GM12865 (cell line): ENCODE results near the gene SEPTIN5.

Source experiments
- DNase-seq: peaks from one replicate; pipeline ENCODE4 v3.0.0; 2010; ENCODE audit warnings: low read depth
- H3K4me3 ChIP-seq: 2 replicates; pipeline ENCODE4 v1.5.1; 2011; ENCODE audit warnings: mild to moderate bottlenecking, low read depth, low read length, control low read depth
- TF ChIP-seq, protein P1 (sequence below): IDR thresholded peaks from 2 replicates; pipeline ENCODE4 v1.5.1; 2011; ENCODE audit warnings: low read length, control low read depth, low read depth, inconsistent platforms; ENCODE audit not compliant: insufficient read depth; ENCODE audit errors: missing control alignments

The SEPTIN5 gene

DNA sequence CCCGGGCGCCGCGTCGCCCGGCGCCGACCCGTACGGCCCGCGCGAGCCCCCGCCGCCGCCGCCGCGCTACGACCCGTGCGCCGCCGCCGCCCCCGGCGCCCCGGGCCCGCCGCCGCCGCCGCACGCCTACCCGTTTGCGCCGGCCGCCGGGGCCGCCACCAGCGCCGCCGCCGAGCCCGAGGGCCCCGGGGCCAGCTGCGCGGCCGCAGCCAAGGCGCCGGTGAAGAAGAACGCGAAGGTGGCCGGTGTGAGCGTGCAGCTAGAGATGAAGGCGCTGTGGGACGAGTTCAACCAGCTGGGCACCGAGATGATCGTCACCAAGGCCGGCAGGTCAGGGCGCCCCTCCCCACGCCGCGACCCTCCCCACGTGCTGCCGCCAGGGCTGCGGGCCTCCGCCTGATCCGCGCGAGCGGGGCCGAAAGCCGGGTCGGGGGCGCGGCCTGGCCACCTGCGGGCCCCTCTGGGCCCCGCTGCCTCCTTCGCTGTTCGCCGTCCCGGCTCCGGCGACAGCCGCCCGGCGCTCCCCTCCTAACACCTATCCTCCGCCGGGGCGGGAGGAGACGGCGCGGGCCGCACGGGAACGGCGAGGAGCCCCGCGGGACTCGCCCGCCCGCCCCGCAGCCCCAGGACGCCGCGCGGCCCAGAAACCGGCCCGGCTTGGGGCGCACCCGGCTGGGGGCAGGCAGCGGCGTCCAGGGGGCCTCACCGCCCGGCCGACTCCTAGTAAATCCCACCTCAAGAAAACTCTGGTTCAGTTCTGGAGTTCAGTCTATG, 46.8 kb downstream of the SEPTIN5 start:
- no peak overlapping the region for H3K4me3 ChIP-seq
- TF ChIP-seq, protein P1, sequence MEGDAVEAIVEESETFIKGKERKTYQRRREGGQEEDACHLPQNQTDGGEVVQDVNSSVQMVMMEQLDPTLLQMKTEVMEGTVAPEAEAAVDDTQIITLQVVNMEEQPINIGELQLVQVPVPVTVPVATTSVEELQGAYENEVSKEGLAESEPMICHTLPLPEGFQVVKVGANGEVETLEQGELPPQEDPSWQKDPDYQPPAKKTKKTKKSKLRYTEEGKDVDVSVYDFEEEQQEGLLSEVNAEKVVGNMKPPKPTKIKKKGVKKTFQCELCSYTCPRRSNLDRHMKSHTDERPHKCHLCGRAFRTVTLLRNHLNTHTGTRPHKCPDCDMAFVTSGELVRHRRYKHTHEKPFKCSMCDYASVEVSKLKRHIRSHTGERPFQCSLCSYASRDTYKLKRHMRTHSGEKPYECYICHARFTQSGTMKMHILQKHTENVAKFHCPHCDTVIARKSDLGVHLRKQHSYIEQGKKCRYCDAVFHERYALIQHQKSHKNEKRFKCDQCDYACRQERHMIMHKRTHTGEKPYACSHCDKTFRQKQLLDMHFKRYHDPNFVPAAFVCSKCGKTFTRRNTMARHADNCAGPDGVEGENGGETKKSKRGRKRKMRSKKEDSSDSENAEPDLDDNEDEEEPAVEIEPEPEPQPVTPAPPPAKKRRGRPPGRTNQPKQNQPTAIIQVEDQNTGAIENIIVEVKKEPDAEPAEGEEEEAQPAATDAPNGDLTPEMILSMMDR = no peak
- no peak for DNase-seq

DNA sequence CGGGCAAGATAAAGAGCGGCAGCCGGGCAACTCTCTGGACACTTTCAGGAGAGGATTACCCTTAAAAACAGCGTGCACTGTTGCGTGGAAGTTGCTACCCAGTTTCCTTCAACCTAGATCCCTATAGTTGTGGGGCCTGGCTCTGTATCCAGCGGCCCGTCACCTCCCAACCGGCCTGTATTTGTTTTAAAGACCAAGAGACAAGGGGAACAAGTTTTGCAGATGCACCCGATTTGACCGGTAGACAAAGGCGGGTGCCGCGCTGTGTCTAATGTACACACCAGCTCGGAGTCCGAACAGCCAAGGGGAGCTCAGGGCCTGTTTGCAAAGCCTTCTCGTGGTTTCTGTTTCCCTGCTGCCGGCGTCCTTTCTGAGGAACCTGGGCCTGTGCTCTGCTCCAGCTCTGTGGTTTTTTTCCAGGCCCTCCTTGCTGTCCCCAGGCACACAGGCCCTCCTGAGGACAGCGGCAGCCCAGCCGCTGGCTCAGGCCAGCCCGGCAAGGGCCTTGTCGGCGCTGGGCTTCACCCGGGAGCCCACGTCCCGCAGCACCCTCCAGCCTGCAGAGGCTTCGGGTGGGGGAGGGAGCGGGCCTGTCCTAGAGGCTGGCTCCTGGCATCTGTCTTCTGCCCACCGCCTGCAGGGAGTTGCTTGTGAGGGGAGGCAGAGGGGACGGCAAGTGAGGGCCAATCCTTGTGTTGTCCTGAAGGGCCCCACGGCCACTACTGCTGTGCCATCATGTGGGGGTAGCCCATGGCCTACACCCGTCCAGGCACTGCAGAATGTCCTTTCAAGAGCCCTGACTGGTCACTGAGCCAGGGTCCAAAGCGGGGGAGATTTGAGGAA, 47.6 kb downstream of the SEPTIN5 start:
- TF ChIP-seq, protein P1 = no peak
- H3K4me3 ChIP-seq = no peak overlapping the region
- DNase-seq = no peak

DNA sequence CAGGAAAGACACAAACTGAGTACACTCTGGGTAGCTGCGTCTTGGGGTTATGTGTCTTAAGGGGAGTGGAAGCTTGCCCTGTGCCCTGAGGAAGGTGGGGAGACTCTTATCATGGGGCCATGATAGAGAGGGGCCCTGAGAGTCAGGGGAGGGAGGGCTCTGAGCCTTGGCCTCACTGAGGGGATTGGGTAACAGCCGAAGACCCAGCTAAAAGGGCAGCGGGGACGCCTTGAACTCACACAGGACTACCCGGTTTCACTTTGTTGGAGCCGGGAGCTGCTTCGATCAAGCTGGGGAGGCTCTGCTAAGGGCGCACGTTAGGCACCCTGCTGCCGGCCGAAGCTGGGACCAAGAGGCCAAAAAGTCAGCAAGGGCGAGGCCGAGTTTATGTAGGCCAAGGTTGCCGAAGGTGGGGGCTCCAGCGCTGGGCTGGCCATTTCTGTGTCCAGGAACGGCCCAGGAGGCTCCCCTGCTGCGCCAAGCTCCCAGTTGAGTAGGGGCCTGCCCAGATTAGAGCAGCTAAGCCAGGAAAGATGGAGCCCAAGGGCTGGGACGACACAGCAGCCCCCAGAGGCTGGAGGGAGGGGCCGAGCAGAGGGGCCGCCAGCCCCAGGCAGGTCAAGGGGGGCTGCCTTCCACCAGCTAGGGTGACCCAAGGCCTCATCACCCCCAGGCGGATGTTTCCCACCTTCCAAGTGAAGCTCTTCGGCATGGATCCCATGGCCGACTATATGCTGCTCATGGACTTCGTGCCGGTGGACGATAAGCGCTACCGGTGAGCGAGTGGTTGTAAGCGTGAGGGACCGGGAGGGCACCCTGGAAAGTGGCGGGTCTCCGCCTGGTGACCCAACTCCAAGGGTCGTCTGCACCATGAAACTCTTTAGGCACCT, 48.5 kb downstream of the SEPTIN5 start:
- DNase-seq = no peak
- TF ChIP-seq, protein P1 = no peak
- H3K4me3 ChIP-seq = no peak overlapping the region

DNA sequence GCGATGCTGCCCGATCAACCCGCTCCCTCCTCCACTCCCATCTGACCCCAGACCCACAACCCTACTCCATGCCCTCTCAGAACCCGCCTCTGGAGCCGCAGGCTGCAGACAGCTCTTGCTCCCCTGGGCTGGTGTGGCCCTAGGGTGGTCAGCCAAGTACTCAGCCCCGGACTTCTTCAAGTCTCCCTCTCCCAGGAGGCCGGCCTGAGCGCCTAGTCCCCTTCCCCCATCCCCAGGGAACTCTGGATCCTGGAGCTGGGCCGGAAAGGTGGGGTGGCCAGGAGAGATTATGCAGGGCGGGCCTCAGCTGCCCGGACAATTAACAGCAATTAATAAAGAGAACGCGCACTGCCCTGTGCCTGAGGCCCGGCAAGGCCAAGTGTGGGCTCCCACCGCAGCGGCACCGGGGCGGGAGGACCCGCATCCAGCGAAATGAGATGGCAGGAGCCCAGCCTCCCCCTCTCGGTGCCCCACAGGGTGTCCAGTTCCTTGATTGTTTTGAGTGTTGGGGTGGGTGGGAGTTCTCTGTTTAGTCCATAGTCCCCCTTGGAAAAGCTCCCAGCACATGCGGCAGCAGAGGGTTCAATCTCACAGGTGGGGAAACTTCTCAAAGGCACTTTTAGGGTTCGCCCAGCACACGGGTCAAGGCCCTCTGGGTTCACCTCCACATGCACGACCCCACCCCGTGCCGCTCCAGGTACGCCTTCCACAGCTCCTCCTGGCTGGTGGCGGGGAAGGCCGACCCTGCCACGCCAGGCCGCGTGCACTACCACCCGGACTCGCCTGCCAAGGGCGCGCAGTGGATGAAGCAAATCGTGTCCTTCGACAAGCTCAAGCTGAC, 49.4 kb downstream of the SEPTIN5 start:
- no peak for DNase-seq
- H3K4me3 ChIP-seq = no peak overlapping the region
- TF ChIP-seq, protein P1 = no peak

DNA sequence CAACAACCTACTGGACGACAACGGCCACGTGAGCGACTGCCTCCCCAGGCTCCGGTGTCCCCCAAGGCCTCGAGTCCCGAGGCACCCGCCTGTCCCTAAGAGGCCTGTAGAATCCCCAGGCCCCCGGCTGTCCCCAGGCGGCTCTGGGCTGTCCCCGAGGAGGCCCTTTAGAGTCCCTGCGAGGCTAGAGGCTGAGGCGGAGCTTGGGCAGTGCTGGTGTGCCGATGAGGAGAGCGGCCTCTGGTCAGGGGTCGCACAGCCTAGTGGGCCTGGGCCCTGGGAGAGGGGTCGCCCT, 49.9 kb downstream of the SEPTIN5 start:
- DNase-seq = no peak
- TF ChIP-seq, protein P1 = no peak
- no peak overlapping the region for H3K4me3 ChIP-seq

DNA sequence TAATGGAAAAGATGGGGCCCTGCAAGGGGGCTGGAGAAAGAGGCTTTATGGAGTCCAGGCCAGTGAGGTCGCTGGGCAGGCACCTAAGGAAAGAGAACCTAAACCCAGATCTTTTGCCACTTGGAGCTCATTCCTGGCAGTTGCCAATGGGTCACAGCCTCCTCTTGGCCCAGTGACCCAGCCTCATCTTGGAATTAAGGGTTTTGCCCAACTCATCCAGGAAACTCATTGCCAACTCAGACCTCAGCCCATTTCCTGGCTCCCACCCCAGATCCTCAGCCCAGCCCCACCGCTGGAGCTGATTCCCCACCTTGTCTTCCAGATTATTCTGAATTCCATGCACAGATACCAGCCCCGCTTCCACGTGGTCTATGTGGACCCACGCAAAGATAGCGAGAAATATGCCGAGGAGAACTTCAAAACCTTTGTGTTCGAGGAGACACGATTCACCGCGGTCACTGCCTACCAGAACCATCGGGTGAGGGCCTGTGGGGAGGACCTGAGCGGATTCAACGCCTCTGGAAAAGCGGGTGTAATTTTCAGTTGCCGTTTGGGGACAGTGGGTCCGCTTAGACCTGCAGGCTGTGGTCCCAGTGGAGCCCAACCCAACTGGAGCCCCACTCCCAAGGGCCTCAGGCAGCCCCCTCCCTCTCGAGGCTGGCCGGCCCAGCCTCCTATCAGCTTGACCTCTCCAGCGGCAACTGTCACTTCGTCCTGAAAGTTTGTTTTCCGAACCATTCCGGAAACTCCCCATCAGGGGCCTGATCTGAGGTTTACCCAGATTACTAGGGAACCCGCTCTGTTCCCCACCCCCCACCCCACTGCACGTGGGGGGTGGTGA, 50.6 kb downstream of the SEPTIN5 start:
- no peak for DNase-seq
- no peak overlapping the region for H3K4me3 ChIP-seq
- TF ChIP-seq, protein P1 = no peak
